ENCODE results near the gene RTN4IP1.

- TF ChIP-seq CTCF (IDR thresholded peaks at IDR 0.05) (no peak), POLR2AphosphoS5 (IDR thresholded peaks at IDR 0.05) (no peak)
Measured at GRCh38 chr6:106558364-106558763, 70.9 kb downstream of the RTN4IP1 start.

All from breast epithelium (tissue), 3 donors.